GM23338 (cell line): ENCODE results near the gene PGC.

Experiments used
- CREB1 ChIP-seq: fragments of 250-450 bp; sonication (Bioruptor Pico); IDR thresholded peaks from 2 replicates; pipeline ENCODE4 v1.5.0; 2020; ENCODE audit warnings: low read depth, mild to moderate bottlenecking, moderate library complexity
- EZH2 ChIP-seq: fragments of 200-600 bp; sonication (generic); IDR thresholded peaks from one replicate; pipeline ENCODE4 v1.8.0; 2017; ENCODE audit warnings: antibody characterized with exemption, mild to moderate bottlenecking, low read depth; ENCODE audit not compliant: unreplicated experiment
- EZH2phosphoT487 ChIP-seq: fragments of 200-600 bp; sonication (generic); IDR thresholded peaks from one replicate; pipeline ENCODE4 v1.8.1; 2018; ENCODE audit warnings: antibody characterized with exemption; ENCODE audit not compliant: unreplicated experiment
- POLR2AphosphoS5 ChIP-seq: IDR thresholded peaks from 2 replicates; pipeline ENCODE4 v1.6.1; 2016; ENCODE audit warnings: antibody characterized with exemption, low read depth
- ZNF114 ChIP-seq: fragments of 250-450 bp; sonication (Bioruptor Pico); IDR thresholded peaks from 2 replicates; pipeline ENCODE4 v1.5.0; 2020; ENCODE audit warnings: mild to moderate bottlenecking, moderate library complexity
- ZNF331 ChIP-seq: fragments of 250-450 bp; sonication (Bioruptor Pico); IDR thresholded peaks from 2 replicates; pipeline ENCODE4 v1.5.0; 2020; ENCODE audit warnings: low read depth, mild to moderate bottlenecking, moderate library complexity
- TF ChIP-seq, protein P1 (sequence below), 2 experiments: fragments of 200-600 bp in 1 of 2; sonication (generic) in 1 of 2; conservative IDR thresholded peaks; 2 replicates each; pipeline versions ENCODE4 v1.5.1 to v1.6.1; 2016 to 2017; ENCODE audit warnings: antibody characterized with exemption in 2 of 2, low read depth in 2 of 2, mild to moderate bottlenecking in 2 of 2, moderate library complexity in 1 of 2
- TF ChIP-seq, protein P2 (sequence below): fragments of 250-450 bp; sonication (Bioruptor Pico); IDR thresholded peaks from 2 replicates; pipeline ENCODE4 v1.5.0; 2020; ENCODE audit warnings: mild to moderate bottlenecking, moderate library complexity
- TF ChIP-seq, protein P3 (sequence below): IDR thresholded peaks from 2 replicates; pipeline ENCODE4 v1.6.1; 2016; ENCODE audit warnings: antibody characterized with exemption

DNA sequence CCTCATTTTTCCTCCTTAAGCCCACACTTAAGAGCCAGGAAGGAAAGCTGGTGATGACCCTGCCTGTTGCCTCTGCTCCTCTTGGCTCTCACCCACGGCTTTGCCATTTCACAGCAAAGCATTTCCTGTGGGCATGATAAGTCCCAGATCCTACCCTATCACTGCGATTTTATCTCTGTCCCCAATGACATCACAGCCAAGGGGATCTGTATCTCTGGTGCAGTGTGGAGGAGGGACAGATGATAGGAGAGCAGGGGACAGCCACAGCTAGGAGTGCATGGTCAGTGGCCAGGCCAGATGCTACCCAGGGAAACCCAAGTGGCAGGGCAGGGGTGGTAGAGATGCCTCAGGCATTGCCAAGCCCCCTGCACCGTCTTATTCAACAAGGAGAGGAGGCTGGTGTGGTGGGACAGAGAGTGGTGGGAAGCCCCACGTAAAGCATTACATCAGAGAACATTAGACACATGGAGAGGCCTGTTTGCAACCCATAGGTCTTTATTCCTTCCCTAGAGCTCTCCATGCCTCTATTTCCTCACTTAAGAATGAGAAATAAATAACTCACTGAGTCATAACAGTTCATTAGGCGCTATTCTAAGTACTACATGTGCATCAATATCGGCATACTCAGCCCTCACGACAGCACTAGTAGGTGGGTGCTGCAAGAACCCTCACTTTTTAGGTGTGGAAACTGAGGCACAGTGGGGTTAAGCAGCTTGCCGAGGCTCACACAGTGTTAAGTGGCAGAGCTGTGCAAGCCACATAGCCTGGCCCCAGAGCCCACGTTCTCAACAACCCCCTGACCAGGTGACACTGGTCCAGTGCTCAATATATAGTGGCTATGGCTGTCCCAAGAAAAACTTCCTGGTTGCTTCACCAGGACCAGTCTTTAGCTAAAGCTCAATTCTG is 16.4 kb downstream of the PGC start:
- TF ChIP-seq POLR2AphosphoS5 (no peak), EZH2 (no peak), EZH2phosphoT487 (no peak), CREB1 (CRISPR knock-in tag) (no peak), ZNF331 (CRISPR knock-in tag) (no peak), ZNF114 (CRISPR knock-in tag) (no peak)
- TF ChIP-seq, protein P1, sequence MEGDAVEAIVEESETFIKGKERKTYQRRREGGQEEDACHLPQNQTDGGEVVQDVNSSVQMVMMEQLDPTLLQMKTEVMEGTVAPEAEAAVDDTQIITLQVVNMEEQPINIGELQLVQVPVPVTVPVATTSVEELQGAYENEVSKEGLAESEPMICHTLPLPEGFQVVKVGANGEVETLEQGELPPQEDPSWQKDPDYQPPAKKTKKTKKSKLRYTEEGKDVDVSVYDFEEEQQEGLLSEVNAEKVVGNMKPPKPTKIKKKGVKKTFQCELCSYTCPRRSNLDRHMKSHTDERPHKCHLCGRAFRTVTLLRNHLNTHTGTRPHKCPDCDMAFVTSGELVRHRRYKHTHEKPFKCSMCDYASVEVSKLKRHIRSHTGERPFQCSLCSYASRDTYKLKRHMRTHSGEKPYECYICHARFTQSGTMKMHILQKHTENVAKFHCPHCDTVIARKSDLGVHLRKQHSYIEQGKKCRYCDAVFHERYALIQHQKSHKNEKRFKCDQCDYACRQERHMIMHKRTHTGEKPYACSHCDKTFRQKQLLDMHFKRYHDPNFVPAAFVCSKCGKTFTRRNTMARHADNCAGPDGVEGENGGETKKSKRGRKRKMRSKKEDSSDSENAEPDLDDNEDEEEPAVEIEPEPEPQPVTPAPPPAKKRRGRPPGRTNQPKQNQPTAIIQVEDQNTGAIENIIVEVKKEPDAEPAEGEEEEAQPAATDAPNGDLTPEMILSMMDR (conservative IDR thresholded peaks at IDR 0.05; ENCODE audit: low read depth in 2 of 2), result no peak
- TF ChIP-seq, protein P2, sequence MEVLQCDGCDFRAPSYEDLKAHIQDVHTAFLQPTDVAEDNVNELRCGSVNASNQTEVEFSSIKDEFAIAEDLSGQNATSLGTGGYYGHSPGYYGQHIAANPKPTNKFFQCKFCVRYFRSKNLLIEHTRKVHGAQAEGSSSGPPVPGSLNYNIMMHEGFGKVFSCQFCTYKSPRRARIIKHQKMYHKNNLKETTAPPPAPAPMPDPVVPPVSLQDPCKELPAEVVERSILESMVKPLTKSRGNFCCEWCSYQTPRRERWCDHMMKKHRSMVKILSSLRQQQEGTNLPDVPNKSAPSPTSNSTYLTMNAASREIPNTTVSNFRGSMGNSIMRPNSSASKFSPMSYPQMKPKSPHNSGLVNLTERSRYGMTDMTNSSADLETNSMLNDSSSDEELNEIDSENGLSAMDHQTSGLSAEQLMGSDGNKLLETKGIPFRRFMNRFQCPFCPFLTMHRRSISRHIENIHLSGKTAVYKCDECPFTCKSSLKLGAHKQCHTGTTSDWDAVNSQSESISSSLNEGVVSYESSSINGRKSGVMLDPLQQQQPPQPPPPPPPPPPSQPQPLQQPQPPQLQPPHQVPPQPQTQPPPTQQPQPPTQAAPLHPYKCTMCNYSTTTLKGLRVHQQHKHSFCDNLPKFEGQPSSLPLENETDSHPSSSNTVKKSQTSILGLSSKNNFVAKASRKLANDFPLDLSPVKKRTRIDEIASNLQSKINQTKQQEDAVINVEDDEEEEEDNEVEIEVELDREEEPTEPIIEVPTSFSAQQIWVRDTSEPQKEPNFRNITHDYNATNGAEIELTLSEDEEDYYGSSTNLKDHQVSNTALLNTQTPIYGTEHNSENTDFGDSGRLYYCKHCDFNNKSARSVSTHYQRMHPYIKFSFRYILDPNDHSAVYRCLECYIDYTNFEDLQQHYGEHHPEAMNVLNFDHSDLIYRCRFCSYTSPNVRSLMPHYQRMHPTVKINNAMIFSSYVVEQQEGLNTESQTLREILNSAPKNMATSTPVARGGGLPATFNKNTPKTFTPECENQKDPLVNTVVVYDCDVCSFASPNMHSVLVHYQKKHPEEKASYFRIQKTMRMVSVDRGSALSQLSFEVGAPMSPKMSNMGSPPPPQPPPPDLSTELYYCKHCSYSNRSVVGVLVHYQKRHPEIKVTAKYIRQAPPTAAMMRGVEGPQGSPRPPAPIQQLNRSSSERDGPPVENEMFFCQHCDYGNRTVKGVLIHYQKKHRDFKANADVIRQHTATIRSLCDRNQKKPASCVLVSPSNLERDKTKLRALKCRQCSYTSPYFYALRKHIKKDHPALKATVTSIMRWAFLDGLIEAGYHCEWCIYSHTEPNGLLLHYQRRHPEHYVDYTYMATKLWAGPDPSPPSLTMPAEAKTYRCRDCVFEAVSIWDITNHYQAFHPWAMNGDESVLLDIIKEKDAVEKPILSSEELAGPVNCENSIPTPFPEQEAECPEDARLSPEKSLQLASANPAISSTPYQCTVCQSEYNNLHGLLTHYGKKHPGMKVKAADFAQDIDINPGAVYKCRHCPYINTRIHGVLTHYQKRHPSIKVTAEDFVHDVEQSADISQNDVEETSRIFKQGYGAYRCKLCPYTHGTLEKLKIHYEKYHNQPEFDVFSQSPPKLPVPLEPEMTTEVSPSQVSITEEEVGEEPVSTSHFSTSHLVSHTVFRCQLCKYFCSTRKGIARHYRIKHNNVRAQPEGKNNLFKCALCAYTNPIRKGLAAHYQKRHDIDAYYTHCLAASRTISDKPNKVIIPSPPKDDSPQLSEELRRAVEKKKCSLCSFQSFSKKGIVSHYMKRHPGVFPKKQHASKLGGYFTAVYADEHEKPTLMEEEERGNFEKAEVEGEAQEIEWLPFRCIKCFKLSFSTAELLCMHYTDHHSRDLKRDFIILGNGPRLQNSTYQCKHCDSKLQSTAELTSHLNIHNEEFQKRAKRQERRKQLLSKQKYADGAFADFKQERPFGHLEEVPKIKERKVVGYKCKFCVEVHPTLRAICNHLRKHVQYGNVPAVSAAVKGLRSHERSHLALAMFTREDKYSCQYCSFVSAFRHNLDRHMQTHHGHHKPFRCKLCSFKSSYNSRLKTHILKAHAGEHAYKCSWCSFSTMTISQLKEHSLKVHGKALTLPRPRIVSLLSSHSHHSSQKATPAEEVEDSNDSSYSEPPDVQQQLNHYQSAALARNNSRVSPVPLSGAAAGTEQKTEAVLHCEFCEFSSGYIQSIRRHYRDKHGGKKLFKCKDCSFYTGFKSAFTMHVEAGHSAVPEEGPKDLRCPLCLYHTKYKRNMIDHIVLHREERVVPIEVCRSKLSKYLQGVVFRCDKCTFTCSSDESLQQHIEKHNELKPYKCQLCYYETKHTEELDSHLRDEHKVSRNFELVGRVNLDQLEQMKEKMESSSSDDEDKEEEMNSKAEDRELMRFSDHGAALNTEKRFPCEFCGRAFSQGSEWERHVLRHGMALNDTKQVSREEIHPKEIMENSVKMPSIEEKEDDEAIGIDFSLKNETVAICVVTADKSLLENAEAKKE (CRISPR knock-in tag), result no peak
- TF ChIP-seq, protein P3, sequence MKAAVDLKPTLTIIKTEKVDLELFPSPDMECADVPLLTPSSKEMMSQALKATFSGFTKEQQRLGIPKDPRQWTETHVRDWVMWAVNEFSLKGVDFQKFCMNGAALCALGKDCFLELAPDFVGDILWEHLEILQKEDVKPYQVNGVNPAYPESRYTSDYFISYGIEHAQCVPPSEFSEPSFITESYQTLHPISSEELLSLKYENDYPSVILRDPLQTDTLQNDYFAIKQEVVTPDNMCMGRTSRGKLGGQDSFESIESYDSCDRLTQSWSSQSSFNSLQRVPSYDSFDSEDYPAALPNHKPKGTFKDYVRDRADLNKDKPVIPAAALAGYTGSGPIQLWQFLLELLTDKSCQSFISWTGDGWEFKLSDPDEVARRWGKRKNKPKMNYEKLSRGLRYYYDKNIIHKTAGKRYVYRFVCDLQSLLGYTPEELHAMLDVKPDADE, result no peak
